ENCODE measurements around the gene RABGAP1L.

The RABGAP1L gene

GRCh38 chr1:174912264-174912663 lies 752.9 kb downstream of the RABGAP1L start:
- no peak for DNase-seq

GRCh38 chr1:174913225-174913903 lies 754.0 kb downstream of the RABGAP1L start:
- DNase-seq = no peak

GRCh38 chr1:174914991-174915390 lies 755.7 kb downstream of the RABGAP1L start:
- DNase-seq = no peak

DNA sequence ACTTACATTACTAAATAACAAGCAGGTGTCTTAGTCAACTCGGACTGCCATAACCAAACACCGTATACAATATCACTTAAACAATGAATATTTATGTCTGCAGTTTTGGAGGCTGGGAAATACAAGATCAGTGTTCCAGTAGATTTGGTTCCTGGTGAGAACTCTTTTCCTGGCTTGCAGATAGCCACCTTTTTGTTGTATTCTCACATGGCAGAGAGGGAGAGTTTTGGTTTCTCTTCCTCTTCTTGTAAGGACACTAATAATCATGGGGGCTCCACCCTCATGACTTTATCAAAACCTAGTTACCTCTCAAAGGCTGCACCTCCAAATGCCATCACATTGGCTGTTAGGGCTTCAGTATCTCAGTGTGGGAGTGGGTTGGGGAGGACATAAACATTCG lies 757.5 kb downstream of the RABGAP1L start:
- no peak for DNase-seq

GRCh38 chr1:174920093-174920492 lies 760.8 kb downstream of the RABGAP1L start:
- DNase-seq = no peak

DNA sequence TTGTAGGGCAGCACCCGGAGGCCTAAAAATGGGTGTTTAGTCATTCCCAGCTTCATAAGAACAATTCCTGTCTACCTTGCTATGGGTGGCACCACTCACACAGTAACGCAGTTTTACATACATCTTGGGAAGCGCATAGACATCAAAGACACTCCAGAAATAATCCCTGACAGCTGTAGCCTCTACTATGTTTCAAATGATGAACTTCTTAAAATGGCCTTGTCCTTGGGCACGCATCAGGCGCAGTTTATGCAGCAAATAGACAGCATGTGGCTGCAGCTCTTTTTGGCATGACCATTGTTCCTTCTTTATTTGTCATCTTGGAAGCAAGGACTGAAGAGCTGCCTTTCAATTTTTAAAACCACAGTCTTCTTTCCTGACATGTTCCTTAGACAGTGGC lies 762.8 kb downstream of the RABGAP1L start:
- DNase-seq = no peak

GRCh38 chr1:174923820-174924219 lies 764.5 kb downstream of the RABGAP1L start:
- DNase-seq = no peak

DNA sequence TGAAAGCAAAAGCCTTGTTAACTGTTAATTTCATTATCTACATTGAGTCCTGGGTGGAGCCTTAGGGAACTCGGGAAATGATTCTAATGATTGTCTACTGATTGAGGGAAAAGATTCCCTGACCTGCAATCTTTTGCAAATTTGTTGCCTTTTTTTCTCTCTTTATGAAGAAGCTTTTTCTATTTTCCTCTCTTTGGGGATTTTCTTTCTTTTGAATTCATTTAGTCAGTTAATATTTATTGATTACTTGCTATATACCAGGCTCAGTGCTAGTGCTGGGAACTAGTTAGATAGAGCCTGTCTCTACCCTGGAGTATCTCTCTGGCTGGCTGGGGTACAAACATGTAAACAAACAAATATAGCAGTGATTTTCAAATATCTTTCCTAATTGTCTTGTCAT lies 769.2 kb downstream of the RABGAP1L start:
- no peak for DNase-seq

GRCh38 chr1:174931214-174931613 lies 771.9 kb downstream of the RABGAP1L start:
- DNase-seq = no peak

DNA sequence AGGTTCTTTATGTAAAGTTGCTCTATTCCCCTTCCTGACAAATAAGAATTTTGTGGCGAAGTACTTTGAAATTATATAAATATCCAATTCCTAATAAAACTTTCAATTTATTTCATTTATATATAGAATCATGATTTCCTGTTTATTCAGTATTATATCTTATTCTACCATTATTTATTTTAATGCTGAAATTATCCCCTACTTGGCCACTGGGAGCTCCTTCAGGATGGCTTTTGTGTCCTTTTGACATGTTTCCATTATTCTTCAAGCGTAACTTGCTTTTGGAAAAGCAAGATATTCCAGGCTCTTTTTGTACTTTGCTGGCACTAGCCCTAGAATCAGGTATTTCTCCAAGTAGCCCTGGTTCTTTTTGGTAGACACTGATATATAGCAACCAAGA lies 773.3 kb downstream of the RABGAP1L start:
- DNase-seq = no peak

DNA sequence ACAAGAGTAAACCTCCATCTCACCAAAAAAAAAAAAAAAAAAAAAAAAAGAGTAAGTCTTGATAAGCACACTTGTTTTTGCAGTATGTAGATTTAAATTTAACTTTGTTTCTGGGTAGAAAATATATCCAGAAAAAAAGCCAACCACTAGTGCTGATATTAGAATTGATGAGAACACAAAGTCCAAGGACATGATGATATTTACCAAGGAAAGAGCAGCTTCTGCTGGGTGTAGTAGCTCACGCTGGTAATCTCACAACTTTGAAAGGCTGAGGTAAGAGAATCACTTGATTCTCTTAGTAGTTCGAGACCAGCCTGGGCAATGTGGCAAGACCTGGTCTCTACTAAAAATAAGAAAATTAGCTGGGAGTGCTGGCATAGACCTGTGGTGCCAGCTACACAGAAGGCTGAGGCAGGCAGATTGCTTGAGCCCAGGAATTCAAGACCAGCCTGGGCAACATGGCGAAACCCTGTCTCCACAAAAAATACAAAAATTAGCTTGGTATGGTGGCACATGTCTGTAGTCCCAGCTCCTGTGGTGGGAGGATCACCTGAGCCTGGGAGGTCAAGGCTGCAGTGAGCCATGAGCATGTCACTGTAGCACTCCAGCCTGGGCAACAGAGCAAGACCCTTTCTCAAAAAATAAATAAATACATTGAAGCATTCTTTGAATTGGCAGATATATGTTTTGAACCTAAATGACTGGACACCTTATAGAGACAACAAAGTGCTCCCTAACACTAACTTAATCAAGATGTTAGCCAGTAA lies 776.8 kb downstream of the RABGAP1L start:
- no peak for DNase-seq

GRCh38 chr1:174938281-174939007 lies 779.1 kb downstream of the RABGAP1L start:
- DNase-seq = peak; percentile 47

DNA sequence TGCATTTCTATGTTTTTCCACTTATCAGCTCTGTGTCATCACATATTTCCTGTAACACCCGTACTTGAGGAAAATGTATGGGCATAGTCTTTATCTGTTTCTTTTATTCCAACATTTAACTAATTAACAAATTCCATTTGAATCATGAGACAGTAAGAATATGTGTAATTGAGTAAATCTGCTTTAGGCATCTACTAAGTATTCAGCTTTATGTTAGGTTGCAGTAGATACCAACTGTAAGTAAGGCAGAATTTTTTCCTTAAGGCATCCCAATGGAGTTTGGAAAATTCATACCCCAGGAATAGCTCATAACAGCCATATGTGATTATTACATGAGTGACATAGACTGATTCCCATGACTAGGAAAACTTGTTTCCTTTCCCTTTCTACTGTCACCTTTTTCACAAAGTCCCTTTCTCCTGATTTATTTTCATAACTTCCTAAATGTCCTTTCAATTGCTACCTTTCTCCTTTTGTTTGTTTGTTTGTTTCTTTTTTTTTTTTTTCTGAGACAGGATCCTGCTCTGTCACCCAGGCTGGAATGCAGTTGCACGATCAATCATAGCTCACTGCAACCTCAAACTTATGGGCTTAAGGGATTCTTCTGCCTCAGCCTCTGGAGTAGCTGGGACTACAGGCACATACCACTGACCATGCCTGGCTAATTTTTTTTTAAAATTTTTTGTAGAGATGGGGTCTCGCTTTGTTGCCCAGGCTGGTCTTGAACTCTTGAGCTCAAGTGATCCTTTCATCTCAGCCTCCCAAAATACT lies 780.6 kb downstream of the RABGAP1L start:
- peak; percentile 22 for DNase-seq

GRCh38 chr1:174940646-174941175 lies 781.4 kb downstream of the RABGAP1L start:
- DNase-seq = peak; percentile 88

GRCh38 chr1:174942547-174943255 lies 783.4 kb downstream of the RABGAP1L start:
- no peak for DNase-seq

- DNase-seq = no peak
Observed at GRCh38 chr1:174946031-174946430, 786.7 kb downstream of the RABGAP1L start.

GRCh38 chr1:174949061-174949460 lies 789.7 kb downstream of the RABGAP1L start:
- DNase-seq = no peak

DNA sequence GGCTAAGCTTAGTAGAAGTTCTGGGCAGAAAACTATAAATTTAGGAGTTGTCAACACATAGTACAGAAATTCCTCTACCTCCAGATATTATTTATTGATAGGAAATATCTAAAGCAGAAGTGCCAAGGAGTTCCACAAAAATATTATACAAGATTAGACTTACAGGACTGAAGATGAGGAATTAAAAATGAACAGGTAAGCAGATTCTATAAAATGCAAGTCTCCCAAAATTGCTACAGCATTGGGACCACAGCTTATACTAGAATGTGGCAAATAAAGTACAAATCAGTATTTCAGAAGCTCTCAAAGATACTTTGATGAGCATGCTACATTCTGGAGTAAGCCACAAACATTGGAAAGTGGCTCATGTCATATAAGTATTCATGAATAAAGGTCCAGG lies 790.3 kb downstream of the RABGAP1L start:
- no peak for DNase-seq

DNA sequence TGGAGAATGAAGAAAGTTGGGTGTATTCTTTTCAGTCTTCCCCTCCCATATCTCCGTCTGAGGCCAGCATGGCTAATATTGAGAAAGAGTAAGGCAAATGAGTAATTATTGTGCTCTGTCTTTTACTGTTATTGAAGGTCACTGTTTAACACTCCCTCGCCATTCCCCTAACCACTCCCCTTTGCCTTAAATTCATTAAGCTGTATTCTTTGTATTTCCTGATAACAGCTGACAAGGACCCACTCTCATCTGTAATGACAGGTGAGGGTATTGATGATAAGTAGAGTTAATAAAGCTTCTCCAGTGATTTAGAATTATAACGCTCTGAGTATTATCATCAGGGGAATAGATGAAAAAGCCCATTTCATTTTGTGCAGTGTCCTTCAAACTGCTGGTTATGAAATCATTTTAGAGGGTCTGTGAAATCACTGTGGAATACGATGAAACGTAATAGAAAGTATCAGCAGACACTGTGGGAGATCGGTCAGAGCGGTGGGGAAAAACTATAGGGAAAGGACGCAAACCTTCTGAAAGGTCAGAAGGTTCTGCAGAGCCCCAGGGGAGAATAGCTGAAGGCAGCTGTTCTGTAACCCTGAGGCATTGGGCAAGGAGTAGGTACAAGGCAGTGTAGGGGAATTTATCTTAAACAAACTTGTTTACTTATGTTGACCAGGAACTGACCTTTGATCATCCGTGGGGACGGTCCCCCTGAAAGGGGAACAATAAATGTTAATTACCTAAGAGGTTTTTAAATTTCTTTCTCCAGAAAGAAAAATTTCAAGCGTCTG lies 794.2 kb downstream of the RABGAP1L start:
- no peak for DNase-seq

DNA sequence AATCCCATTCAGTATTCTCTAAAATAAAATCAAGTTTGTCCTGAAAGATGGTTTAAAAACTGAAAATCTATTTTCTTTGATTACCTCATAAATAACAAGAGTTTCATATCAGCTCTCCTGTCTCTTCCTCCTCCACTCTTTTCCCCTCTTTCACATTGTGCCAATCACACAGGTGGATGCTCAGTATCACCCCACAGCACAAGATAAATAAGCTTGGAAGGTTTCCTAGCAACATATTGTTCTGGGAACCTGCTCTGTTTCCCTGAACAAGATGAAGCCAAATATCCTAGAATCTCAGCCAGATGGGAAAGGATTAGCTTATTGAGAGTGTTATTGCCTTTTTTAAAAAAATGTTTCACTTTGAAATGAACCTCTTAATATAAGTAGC lies 794.7 kb downstream of the RABGAP1L start:
- DNase-seq = peak; percentile 69
